HepG2 (cell line): ENCODE data around the gene CNNM2. TPM values are rescaled to one million over a fixed set of nuclear protein-coding genes. Genes with fewer than 3 reads are reported as not detected.

Experiments used
- CBFB ChIP-seq: sonication (generic); formaldehyde crosslinking; IDR thresholded peaks from 2 replicates; pipeline ENCODE4 v1.4.0; 2020; ENCODE audit warnings: missing genetic modification reagents
- DR1 ChIP-seq: sonication (generic); formaldehyde crosslinking; IDR thresholded peaks from 2 replicates; pipeline ENCODE4 v1.8.0; 2021; ENCODE audit warnings: mild to moderate bottlenecking, missing genetic modification reagents, inconsistent platforms
- NCOA2 ChIP-seq: sonication (generic); formaldehyde crosslinking; IDR thresholded peaks from 2 replicates; pipeline ENCODE4 v1.8.0; 2022; ENCODE audit warnings: inconsistent platforms
- SAP130 ChIP-seq: IDR thresholded peaks from 2 replicates; pipeline ENCODE4 v1.6.1; 2016; ENCODE audit warnings: low read depth
- ZFP82 ChIP-seq: sonication (generic); formaldehyde crosslinking; IDR thresholded peaks from 2 replicates; pipeline ENCODE4 v1.5.1; 2020; ENCODE audit warnings: mild to moderate bottlenecking, missing genetic modification reagents, borderline replicate concordance
- ZNF180 ChIP-seq: sonication (generic); formaldehyde crosslinking; IDR thresholded peaks from 2 replicates; pipeline ENCODE4 v1.4.0; 2020; ENCODE audit warnings: low read depth, missing genetic modification reagents, borderline replicate concordance
- ZNF546 ChIP-seq: sonication (generic); formaldehyde crosslinking; conservative IDR thresholded peaks from 2 replicates; pipeline ENCODE4 v1.8.1; 2023; ENCODE audit warnings: mild to moderate bottlenecking, missing genetic modification reagents
- ZNF670 ChIP-seq: sonication (generic); formaldehyde crosslinking; IDR thresholded peaks from 2 replicates; pipeline ENCODE4 v1.8.0; 2022; ENCODE audit warnings: mild to moderate bottlenecking, missing genetic modification reagents, borderline replicate concordance
- ZNF839 ChIP-seq: sonication (generic); formaldehyde crosslinking; IDR thresholded peaks from 2 replicates; pipeline ENCODE4 v1.4.0; 2020; ENCODE audit warnings: missing genetic modification reagents, mild to moderate bottlenecking, borderline replicate concordance
- polyA plus RNA-seq, 8 experiments: library from polyadenylated mRNA; depleted of rRNA in 3 of 8; stranded (reverse) in 7 of 8; unstranded in 1 of 8; fragments of >200 nt; fragmentation: Illumina TruSeq in 4 of 8; extraction: Trizol in 4 of 8; gene quantifications; 2 replicates each; pipeline versions ENCODE4 v1.2.1 to v1.2.3, GENCODE V29; 2011 to 2016; ENCODE audit warnings: low read depth in 4 of 8, missing spikeins in 1 of 8, mixed read lengths in 1 of 8; ENCODE audit not compliant: insufficient read depth in 1 of 8
- total RNA-seq, 5 experiments: library from RNA; depleted of rRNA; stranded (reverse); fragments of >200 nt; fragmentation: Illumina TruSeq; extraction: Trizol; gene quantifications; 2 replicates each; pipeline ENCODE4 v1.2.3, GENCODE V29; 2016; ENCODE audit warnings: low read depth in 1 of 5
- TF ChIP-seq, protein P1 (sequence below), 2 experiments: IDR thresholded peaks; 2 replicates each; pipeline ENCODE4 v1.6.1; 2011 to 2012; ENCODE audit warnings: low read length in 2 of 2, borderline replicate concordance in 1 of 2, low read depth in 1 of 2, mild to moderate bottlenecking in 1 of 2, moderate library complexity in 1 of 2
- TF ChIP-seq, protein P2 (sequence below): IDR thresholded peaks from 2 replicates; pipeline ENCODE4 v1.6.1; 2016; ENCODE audit warnings: missing compliant biosample characterization, missing genetic modification reagents, borderline replicate concordance
- TF ChIP-seq, protein P3 (sequence below): sonication (generic); formaldehyde crosslinking; IDR thresholded peaks from 2 replicates; pipeline ENCODE4 v1.4.0; 2020; ENCODE audit warnings: missing genetic modification reagents
- TF ChIP-seq, protein P4 (sequence below): sonication (generic); formaldehyde crosslinking; IDR thresholded peaks from 2 replicates; pipeline ENCODE4 v1.4.0; 2020; ENCODE audit warnings: missing genetic modification reagents, borderline replicate concordance
- TF ChIP-seq, protein P5 (sequence below): sonication (generic); formaldehyde crosslinking; conservative IDR thresholded peaks from 2 replicates; pipeline ENCODE4 v1.4.0; 2020; ENCODE audit warnings: missing genetic modification reagents
- TF ChIP-seq, protein P6 (sequence below): sonication (generic); formaldehyde crosslinking; IDR thresholded peaks from 2 replicates; pipeline ENCODE4 v1.9.0; 2022; ENCODE audit warnings: low read depth, missing genetic modification reagents

The CNNM2 gene
- total and polyA plus RNA-seq, 2 of the 13 experiments (the other 11 are each of a cell fraction or from before 2014, with no cell fraction given), result 7.1 to 9.0 TPM

DNA sequence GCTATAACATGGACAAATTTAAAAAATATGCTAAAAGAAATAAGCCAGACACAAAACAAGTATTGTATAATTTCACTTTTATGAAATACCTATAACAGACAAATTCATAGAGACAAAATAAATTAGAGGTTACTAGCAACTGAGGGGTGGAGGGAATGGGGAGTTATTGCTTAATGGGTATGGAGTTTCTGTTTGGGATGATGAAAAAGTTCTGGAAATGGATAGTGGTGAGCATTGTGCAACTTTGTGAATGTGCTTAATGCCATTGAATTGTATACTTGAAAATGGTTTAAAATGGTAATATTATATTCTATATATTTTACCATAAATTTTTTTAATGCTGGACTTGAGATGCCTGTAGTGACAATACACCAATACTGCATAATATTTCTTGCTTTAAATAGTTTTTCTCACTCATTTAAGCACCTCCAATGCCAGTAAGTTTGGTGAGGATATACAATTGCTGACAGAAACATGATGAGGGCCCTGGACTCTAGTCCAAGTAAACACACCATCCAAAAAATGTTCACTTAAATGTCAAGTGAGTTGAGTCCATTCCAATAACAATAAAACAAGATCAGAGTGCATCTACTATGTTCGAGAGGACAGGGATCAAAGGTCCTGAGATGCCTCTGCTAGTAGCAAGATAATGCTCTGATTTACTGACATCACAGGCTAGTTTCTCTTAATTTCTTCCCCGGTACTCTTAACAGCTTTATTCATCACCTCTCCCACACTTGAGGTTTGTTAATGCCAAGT lies 203.1 kb downstream of the CNNM2 start (continued):
- TF ChIP-seq, protein P1, sequence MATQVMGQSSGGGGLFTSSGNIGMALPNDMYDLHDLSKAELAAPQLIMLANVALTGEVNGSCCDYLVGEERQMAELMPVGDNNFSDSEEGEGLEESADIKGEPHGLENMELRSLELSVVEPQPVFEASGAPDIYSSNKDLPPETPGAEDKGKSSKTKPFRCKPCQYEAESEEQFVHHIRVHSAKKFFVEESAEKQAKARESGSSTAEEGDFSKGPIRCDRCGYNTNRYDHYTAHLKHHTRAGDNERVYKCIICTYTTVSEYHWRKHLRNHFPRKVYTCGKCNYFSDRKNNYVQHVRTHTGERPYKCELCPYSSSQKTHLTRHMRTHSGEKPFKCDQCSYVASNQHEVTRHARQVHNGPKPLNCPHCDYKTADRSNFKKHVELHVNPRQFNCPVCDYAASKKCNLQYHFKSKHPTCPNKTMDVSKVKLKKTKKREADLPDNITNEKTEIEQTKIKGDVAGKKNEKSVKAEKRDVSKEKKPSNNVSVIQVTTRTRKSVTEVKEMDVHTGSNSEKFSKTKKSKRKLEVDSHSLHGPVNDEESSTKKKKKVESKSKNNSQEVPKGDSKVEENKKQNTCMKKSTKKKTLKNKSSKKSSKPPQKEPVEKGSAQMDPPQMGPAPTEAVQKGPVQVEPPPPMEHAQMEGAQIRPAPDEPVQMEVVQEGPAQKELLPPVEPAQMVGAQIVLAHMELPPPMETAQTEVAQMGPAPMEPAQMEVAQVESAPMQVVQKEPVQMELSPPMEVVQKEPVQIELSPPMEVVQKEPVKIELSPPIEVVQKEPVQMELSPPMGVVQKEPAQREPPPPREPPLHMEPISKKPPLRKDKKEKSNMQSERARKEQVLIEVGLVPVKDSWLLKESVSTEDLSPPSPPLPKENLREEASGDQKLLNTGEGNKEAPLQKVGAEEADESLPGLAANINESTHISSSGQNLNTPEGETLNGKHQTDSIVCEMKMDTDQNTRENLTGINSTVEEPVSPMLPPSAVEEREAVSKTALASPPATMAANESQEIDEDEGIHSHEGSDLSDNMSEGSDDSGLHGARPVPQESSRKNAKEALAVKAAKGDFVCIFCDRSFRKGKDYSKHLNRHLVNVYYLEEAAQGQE (IDR thresholded peaks at IDR 0.05; ENCODE audit: borderline replicate concordance in 1 of 2, low read depth in 1 of 2, low read length in 2 of 2), result 0 out of 4 replicates have a peak, but pooled peaks of 1 of the 2 experiments have one; percentile 20
- TF ChIP-seq, protein P2, sequence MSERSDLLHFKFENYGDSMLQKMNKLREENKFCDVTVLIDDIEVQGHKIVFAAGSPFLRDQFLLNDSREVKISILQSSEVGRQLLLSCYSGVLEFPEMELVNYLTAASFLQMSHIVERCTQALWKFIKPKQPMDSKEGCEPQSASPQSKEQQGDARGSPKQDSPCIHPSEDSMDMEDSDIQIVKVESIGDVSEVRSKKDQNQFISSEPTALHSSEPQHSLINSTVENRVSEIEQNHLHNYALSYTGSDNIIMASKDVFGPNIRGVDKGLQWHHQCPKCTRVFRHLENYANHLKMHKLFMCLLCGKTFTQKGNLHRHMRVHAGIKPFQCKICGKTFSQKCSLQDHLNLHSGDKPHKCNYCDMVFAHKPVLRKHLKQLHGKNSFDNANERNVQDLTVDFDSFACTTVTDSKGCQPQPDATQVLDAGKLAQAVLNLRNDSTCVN (CRISPR knock-in tag), result no peak
- TF ChIP-seq DR1 (CRISPR knock-in tag) (no peak), SAP130 (peak; percentile 83), NCOA2 (CRISPR knock-in tag) (peak; percentile 80), ZNF546 (no peak), ZNF670 (CRISPR knock-in tag) (no peak), ZNF839 (CRISPR knock-in tag) (no peak), ZFP82 (CRISPR knock-in tag) (no peak), ZNF180 (CRISPR knock-in tag) (no peak), CBFB (no peak)
- TF ChIP-seq, protein P3, sequence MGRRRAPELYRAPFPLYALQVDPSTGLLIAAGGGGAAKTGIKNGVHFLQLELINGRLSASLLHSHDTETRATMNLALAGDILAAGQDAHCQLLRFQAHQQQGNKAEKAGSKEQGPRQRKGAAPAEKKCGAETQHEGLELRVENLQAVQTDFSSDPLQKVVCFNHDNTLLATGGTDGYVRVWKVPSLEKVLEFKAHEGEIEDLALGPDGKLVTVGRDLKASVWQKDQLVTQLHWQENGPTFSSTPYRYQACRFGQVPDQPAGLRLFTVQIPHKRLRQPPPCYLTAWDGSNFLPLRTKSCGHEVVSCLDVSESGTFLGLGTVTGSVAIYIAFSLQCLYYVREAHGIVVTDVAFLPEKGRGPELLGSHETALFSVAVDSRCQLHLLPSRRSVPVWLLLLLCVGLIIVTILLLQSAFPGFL (CRISPR knock-in tag), result no peak
- TF ChIP-seq, protein P4, sequence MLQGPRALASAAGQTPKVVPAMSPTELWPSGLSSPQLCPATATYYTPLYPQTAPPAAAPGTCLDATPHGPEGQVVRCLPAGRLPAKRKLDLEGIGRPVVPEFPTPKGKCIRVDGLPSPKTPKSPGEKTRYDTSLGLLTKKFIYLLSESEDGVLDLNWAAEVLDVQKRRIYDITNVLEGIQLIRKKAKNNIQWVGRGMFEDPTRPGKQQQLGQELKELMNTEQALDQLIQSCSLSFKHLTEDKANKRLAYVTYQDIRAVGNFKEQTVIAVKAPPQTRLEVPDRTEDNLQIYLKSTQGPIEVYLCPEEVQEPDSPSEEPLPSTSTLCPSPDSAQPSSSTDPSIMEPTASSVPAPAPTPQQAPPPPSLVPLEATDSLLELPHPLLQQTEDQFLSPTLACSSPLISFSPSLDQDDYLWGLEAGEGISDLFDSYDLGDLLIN, result no peak
- TF ChIP-seq, protein P5, sequence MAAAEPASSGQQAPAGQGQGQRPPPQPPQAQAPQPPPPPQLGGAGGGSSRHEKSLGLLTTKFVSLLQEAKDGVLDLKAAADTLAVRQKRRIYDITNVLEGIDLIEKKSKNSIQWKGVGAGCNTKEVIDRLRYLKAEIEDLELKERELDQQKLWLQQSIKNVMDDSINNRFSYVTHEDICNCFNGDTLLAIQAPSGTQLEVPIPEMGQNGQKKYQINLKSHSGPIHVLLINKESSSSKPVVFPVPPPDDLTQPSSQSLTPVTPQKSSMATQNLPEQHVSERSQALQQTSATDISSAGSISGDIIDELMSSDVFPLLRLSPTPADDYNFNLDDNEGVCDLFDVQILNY (CRISPR knock-in tag), result no peak
- TF ChIP-seq, protein P6, sequence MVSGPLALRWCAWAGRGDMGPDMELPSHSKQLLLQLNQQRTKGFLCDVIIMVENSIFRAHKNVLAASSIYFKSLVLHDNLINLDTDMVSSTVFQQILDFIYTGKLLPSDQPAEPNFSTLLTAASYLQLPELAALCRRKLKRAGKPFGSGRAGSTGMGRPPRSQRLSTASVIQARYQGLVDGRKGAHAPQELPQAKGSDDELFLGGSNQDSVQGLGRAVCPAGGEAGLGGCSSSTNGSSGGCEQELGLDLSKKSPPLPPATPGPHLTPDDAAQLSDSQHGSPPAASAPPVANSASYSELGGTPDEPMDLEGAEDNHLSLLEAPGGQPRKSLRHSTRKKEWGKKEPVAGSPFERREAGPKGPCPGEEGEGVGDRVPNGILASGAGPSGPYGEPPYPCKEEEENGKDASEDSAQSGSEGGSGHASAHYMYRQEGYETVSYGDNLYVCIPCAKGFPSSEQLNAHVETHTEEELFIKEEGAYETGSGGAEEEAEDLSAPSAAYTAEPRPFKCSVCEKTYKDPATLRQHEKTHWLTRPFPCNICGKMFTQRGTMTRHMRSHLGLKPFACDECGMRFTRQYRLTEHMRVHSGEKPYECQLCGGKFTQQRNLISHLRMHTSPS (CRISPR knock-in tag), result no peak
